ENCODE data around the gene PLXNA3.

GRCh38 chrX:154509455-154509854 is 51.4 kb downstream of the PLXNA3 start:
- TF ChIP-seq EZH2 (IDR thresholded peaks at IDR 0.05; ENCODE audit: insufficient read depth, poor library complexity, severe bottlenecking) (no peak), EZH2phosphoT487 (IDR thresholded peaks at IDR 0.05; ENCODE audit: insufficient read depth, low read depth) (no peak)
